ENCODE data around the gene CD302. TPM values are rescaled to one million over a fixed set of nuclear protein-coding genes. Genes with fewer than 3 reads are reported as not detected.
"Not testable (repeated sequence)": the region's sequence is repeated elsewhere in the genome, so short reads cannot be mapped to it uniquely, and the experiment has no call there.

Gene CD302, protein sequence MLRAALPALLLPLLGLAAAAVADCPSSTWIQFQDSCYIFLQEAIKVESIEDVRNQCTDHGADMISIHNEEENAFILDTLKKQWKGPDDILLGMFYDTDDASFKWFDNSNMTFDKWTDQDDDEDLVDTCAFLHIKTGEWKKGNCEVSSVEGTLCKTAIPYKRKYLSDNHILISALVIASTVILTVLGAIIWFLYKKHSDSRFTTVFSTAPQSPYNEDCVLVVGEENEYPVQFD
- polyA plus RNA-seq = 10 to 100 TPM in 2 of 3 donors, 1 to 10 TPM in 1; 8.2 to 45.2 (median 42.4) TPM

GRCh38 chr2:159797543-159798375 is at the start of gene CD302:
TSS of gene CD302 (minus strand) at chr2:159798208. CDS start at chr2:159798198, 10 bp downstream.
- 0 to 1% (median 0%) methylated on average over 70 to 82 of the region's 82 CpGs for WGBS, 3 donors
- peak within 1 kb of the TSS; percentile 3 for H3K27ac ChIP-seq (ENCODE audit: low read depth, low read length)

- H3K27ac ChIP-seq (ENCODE audit: low read depth, low read length) = no peak overlapping the region
- WGBS, 3 donors = 49 to 50% (median 49%) methylated on average over 2 of the region's 2 CpGs
Measured at GRCh38 chr2:159846564-159846963, 48.6 kb upstream of the CD302 start.

- 70 to 79% (median 76%) methylated on average over 5 of the region's 5 CpGs for WGBS, 3 donors
- no peak overlapping the region for H3K27ac ChIP-seq (ENCODE audit: low read depth, low read length)
Measured at GRCh38 chr2:159840616-159841015, 42.6 kb upstream of the CD302 start.

GRCh38 chr2:159832858-159833257 is 34.9 kb upstream of the CD302 start:
- no peak overlapping the region for H3K27ac ChIP-seq (ENCODE audit: low read depth, low read length)

DNA sequence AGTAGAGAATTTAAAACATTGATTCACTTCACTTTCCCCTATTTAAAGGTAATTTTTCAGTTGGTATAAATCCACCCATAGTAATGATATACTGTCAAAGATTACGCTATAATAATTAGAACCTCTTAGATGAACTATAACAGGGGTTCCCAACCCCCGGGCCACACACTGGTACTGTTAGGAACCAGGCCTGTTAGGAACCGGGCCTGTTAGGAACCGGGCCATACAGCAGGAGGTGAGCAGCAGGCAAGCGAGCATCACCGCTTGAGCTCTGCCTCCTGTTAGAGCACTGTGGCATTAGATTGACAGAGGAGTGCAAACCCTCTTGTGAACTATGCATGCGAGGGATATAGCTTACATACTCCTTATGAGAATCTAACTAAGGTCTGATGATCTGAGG is 34.0 kb upstream of the CD302 start:
- H3K27ac ChIP-seq (ENCODE audit: low read depth, low read length) = no peak overlapping the region
- 86 to 89% (median 87%) methylated on average over 7 of the region's 7 CpGs for WGBS, 3 donors

GRCh38 chr2:159829376-159829775 is 31.4 kb upstream of the CD302 start:
- no peak overlapping the region for H3K27ac ChIP-seq (ENCODE audit: low read depth, low read length)
- 80 to 88% (median 86%) methylated on average over 1 of the region's 1 CpG for WGBS, 3 donors

DNA sequence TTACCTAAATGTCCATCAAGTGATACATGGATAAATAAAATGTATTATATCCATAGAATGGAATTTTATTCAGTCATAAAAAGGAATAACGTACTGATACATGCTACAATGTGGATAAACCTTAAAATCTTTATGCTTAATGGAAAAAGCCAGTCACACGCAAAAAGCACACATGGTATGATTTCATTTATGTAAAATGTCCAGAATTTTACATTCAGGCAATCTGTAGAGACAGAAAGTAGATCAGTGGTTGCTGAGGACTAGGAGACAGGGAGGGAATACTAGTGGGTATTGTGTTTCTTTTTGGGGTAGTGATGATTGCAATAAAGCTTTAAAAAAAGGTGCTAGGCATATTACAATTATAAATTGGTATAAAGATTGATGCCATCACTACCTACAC is 30.7 kb upstream of the CD302 start:
- 86 to 92% (median 92%) methylated on average over 2 of the region's 2 CpGs for WGBS, 3 donors
- no peak overlapping the region for H3K27ac ChIP-seq (ENCODE audit: low read depth, low read length)

GRCh38 chr2:159822478-159822833 is 24.4 kb upstream of the CD302 start:
- WGBS, 3 donors = 86 to 96% (median 94%) methylated on average over 4 of the region's 4 CpGs
- not testable (repeated sequence) for H3K27ac ChIP-seq (ENCODE audit: low read depth, low read length)

DNA sequence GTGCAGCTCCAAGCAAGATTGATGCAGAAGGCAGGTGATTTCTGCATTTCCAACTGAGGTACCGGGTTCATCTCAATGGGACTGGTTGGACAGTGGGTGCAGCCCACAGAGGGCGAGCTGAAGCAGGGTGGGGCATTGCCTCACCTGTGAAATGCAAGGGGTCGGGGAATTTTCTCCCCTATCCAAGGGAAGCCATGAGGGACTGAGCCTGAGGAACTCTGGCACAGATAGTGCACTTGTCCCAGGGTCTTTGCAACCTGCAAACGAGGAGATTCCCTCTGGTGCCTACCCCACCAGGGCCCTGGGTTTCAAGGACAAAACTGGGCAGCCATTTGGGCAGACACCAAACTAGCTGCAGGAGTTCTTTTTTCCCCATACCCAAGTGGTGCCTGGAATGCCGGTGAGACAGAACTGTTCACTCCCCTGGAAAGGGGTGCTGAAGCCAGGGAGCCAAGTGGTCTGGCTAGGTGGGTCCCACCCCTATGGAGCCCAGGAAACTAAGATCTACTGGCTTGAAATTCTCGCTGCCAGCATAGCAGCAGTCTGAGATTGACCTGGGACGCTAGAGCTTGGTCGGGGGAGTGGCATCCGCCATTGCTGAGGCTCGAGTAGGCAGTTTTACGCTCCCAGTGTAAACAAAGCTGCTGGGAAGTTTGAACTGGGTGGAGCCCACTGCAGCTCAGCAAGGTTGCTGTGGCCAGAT is 23.9 kb upstream of the CD302 start:
- H3K27ac ChIP-seq (ENCODE audit: low read depth, low read length) = not testable (repeated sequence)
- WGBS, 3 donors = 81 to 84% (median 81%) methylated on average over 11 of the region's 11 CpGs

GRCh38 chr2:159818940-159819339 is 20.9 kb upstream of the CD302 start:
- 55 to 84% (median 80%) methylated on average over 6 of the region's 6 CpGs for WGBS, 3 donors

GRCh38 chr2:159817283-159817682 is 19.3 kb upstream of the CD302 start:
- H3K27ac ChIP-seq (ENCODE audit: low read depth, low read length) = no peak overlapping the region
- 56 to 88% (median 57%) methylated on average over 1 of the region's 1 CpG for WGBS, 3 donors

More at GRCh38 chr2:159818940-159819339, 20.9 kb upstream of the CD302 start:
- H3K27ac ChIP-seq (ENCODE audit: low read depth, low read length) = no peak overlapping the region

- no peak overlapping the region for H3K27ac ChIP-seq (ENCODE audit: low read depth, low read length)
- WGBS, 3 donors = 82 to 93% (median 84%) methylated on average over 4 of the region's 4 CpGs
Measured at GRCh38 chr2:159811232-159811631, 13.2 kb upstream of the CD302 start.

DNA sequence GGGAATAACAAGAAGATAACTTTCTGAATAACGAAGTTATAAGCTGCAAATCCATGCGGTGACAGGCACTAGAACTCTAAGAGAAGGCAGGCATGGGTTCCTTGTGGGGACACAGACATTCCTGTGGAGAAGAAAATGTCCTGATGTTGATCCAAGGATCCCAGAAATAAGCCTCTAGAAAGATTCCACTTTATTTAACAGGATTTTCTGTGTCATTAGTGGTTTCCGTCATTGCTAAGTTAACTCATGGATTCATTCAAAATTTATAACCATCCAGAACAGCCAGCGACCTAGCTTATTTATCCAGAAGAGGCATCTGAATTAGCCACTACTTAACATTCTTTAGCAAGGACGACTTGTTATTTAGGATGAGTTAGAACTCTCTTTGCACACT is 10.0 kb upstream of the CD302 start:
- no peak overlapping the region for H3K27ac ChIP-seq (ENCODE audit: low read depth, low read length)
- 74 to 89% (median 81%) methylated on average over 5 of the region's 5 CpGs for WGBS, 3 donors

- 70 to 75% (median 75%) methylated on average over 4 of the region's 4 CpGs for WGBS, 3 donors
- no peak overlapping the region for H3K27ac ChIP-seq (ENCODE audit: low read depth, low read length)
Measured at GRCh38 chr2:159807183-159808031, 9.4 kb upstream of the CD302 start.

GRCh38 chr2:159804941-159805340 is 6.9 kb upstream of the CD302 start:
- no peak overlapping the region for H3K27ac ChIP-seq (ENCODE audit: low read depth, low read length)
- WGBS, 3 donors = 46 to 85% (median 73%) methylated on average over 4 of the region's 4 CpGs

DNA sequence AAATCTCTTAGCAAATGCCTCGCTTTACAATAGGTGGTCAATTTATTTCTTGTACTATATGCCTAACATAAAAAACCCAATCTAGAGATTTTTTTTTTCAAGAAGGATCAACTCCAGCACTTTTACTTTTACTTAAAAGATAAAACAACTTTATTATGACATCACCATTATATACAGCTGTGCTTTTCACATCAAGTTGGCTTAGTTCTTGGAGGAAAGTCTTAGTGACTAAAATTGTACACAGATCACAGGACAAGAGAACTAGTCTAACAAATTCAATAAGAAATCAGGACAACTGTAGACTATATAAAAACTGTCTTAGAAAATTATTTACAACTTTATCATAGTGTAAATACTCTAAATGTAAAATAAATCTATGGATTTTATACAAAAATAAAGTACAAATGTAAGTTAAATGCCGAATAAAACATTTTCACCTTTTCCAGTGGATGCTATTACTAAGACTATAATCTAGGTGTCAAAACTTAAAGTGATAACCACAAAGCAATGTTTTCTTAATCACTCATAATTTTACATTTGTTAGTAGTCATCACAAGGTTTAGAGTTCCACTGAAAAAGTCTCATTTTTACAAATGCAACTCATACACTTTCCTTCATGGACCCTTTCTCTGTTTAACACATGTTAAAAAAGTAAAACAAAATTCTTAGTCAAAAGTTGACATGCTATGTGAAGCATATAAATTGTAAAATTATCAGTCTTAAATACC is 5.4 kb upstream of the CD302 start:
- 48 to 51% (median 51%) methylated on average over 2 of the region's 2 CpGs for WGBS, 3 donors
- no peak overlapping the region for H3K27ac ChIP-seq (ENCODE audit: low read depth, low read length)

DNA sequence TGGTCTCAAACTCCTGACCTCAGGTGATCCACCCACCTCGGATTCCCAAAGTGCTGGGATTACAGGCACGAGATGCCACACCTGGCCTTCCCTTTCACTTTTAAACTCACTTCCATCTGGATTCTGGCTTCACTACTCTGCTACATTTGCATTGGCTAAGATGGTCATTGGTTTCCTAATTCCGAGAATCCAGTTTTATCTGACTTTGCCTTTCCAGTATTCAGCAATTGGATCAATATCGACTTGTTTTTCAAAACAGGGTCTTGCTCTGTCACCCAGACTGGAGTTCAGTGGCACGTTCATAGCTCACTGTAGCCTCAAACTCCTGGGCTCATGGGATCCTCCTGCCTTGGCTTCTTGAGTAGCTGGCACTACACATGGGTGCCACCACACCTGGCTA is 4.7 kb upstream of the CD302 start:
- no peak overlapping the region for H3K27ac ChIP-seq (ENCODE audit: low read depth, low read length)
- 86 to 90% (median 87%) methylated on average over 5 of the region's 5 CpGs for WGBS, 3 donors

DNA sequence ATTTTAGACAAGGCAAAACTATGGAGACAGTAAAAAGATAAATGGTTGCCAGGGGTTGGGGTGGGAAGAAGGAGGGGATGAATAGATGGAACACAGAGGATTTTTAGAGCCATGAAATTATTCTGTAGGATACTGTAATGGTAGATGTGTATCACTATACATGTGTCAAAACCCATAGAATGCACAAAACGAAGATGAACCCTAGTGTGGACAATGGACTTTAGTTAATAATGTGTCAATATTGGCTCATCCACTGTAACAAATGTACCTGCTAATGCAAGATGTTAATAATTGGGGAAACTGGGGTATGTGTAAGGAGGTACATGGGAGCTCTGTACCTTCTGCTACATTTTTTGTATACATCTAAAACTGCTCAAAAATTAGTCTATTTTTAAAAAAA is 1.8 kb upstream of the CD302 start:
- 92 to 97% (median 95%) methylated on average over 1 of the region's 1 CpG for WGBS, 3 donors

More for the DNA sequence above, 1.8 kb upstream of the CD302 start:
- no peak overlapping the region for H3K27ac ChIP-seq (ENCODE audit: low read depth, low read length)

Measured in adipose tissue (tissue), 3 donors.